ENCODE data around the gene ZNF248. TPM values are rescaled to one million over a fixed set of nuclear protein-coding genes. Genes with fewer than 3 reads are reported as not detected.

ZNF248 gene
- total RNA-seq, 1 experiment from 2014 or later, result 17.6 TPM

DNA sequence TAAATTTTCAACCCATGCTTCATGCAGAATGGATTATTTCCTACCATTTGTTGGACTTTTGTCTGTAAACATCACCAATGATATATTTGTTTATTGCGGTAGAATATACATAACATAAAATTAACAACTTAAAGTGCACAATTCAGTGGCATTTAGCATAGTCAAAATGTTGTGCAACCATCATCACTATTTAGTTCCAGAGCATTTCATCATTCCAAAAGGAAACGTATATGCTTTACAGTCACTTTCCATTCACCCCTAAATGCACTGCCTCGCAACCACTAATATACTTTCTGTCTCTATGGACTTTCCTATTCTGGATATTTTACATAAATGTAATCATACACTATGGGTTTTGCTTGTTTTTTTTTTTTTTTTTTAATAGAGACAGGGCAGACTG, 11.4 kb upstream of the ZNF248 start:
- DNase-seq, result no peak
- TF ChIP-seq, protein P1, sequence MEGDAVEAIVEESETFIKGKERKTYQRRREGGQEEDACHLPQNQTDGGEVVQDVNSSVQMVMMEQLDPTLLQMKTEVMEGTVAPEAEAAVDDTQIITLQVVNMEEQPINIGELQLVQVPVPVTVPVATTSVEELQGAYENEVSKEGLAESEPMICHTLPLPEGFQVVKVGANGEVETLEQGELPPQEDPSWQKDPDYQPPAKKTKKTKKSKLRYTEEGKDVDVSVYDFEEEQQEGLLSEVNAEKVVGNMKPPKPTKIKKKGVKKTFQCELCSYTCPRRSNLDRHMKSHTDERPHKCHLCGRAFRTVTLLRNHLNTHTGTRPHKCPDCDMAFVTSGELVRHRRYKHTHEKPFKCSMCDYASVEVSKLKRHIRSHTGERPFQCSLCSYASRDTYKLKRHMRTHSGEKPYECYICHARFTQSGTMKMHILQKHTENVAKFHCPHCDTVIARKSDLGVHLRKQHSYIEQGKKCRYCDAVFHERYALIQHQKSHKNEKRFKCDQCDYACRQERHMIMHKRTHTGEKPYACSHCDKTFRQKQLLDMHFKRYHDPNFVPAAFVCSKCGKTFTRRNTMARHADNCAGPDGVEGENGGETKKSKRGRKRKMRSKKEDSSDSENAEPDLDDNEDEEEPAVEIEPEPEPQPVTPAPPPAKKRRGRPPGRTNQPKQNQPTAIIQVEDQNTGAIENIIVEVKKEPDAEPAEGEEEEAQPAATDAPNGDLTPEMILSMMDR (IDR thresholded peaks at IDR 0.05; ENCODE audit: insufficient read depth in 1 of 2, low read depth in 1 of 2, low read length in 1 of 2, severe bottlenecking in 1 of 2, unreplicated experiment in 1 of 2), result no peak
- no peak overlapping the region for H3K4me3 Mint-ChIP-seq (ENCODE audit: unreplicated experiment)
- no peak overlapping the region for H3K27ac Mint-ChIP-seq (ENCODE audit: unreplicated experiment)
- H3K27me3 Mint-ChIP-seq (ENCODE audit: insufficient read depth, unreplicated experiment), result no peaks in the 10 kb centered on the region
- H3K4me1 Mint-ChIP-seq (ENCODE audit: low read depth, unreplicated experiment), result no peaks in the 10 kb centered on the region
- no peaks in the 10 kb centered on the region for H3K36me3 Mint-ChIP-seq (ENCODE audit: insufficient read depth, unreplicated experiment)
- Histone ChIP-seq H3K27me3 (replicated peaks; ENCODE audit: control insufficient read depth, insufficient read depth, low read length) (no peaks in the 10 kb centered on the region), H3K4me3 (ENCODE audit: low read depth, low read length) (no peak overlapping the region), H3K36me3 (ENCODE audit: control insufficient read depth, insufficient read depth, low read length) (no peaks in the 10 kb centered on the region), H3K4me1 (no peaks in the 10 kb centered on the region), H3K9me3 (no peaks in the 10 kb centered on the region)
- BruUV-seq (replicated peaks), result no TSS peak
- intact Hi-C loops (cut with micrococcal nuclease; ENCODE audit: unreplicated experiment), result no loop called here
- POLR2A ChIA-PET, result no interaction called here
- CTCF ChIA-PET, result no interaction called here
- H3K9me3 Mint-ChIP-seq (ENCODE audit: unreplicated experiment), result peaks cover 21% of the 10 kb centered on the region

DNA sequence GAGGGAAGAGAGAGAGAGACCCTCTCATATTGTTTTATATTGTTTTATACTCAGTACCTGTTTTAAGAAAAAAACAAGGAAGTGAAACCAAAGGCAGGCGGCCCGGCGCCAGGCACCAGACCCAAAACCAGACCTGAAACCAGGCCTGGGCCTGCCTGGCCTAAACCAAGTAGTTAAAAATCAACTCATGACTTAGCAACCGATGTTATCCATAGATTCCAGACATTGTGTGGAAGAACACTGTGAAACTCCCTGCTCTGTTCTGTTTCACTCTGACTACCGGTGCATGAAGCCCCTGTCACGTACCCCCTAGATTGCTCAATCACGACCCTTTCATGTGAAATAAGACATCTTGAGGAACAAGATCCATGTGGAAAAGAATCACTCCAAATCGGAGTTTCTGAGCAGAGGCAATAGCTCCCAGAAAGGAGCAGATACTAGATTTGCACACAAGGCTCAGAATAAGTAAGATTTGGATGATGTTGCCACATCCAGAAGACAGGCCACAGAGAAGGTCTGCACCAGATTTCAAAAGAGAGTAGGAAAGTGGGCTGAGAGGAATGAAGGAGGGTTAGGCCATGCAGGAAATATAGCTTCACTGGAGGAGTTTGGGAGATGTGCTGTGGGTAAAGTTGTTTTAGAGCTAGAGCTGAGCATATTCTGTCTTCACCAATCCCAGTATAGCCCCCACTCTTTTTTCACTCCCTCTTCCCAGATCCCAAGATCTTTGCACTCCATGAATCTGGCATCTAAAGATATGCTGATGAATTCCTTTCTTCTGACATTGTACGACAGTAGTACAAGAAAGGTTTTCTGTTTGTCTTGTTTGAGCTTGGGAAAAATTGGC, 8.8 kb upstream of the ZNF248 start:
- POLR2A ChIA-PET, result no interaction called here
- Histone ChIP-seq H3K4me1 (no peaks in the 10 kb centered on the region), H3K9me3 (peaks cover 1% of the 10 kb centered on the region; the same call in 1 of the 2 replicates), H3K36me3 (ENCODE audit: control insufficient read depth, insufficient read depth, low read length) (no peaks in the 10 kb centered on the region), H3K27me3 (replicated peaks; ENCODE audit: control insufficient read depth, insufficient read depth, low read length) (no peaks in the 10 kb centered on the region), H3K4me3 (ENCODE audit: low read depth, low read length) (no peak overlapping the region)
- H3K9me3 Mint-ChIP-seq (ENCODE audit: unreplicated experiment), result peaks cover 21% of the 10 kb centered on the region
- intact Hi-C loops (cut with micrococcal nuclease; ENCODE audit: unreplicated experiment), result no loop called here
- TF ChIP-seq, protein P1 (IDR thresholded peaks at IDR 0.05; ENCODE audit: insufficient read depth in 1 of 2, low read depth in 1 of 2, low read length in 1 of 2, severe bottlenecking in 1 of 2, unreplicated experiment in 1 of 2), result no peak
- no TSS peak for BruUV-seq (replicated peaks)
- CTCF ChIA-PET, result no interaction called here
- no peaks in the 10 kb centered on the region for H3K4me1 Mint-ChIP-seq (ENCODE audit: low read depth, unreplicated experiment)
- no peak overlapping the region for H3K4me3 Mint-ChIP-seq (ENCODE audit: unreplicated experiment)
- H3K27ac Mint-ChIP-seq (ENCODE audit: unreplicated experiment), result peak overlapping the region; percentile 15
- H3K27me3 Mint-ChIP-seq (ENCODE audit: insufficient read depth, unreplicated experiment), result no peaks in the 10 kb centered on the region
- H3K36me3 Mint-ChIP-seq (ENCODE audit: insufficient read depth, unreplicated experiment), result no peaks in the 10 kb centered on the region
- DNase-seq, result no peak

DNA sequence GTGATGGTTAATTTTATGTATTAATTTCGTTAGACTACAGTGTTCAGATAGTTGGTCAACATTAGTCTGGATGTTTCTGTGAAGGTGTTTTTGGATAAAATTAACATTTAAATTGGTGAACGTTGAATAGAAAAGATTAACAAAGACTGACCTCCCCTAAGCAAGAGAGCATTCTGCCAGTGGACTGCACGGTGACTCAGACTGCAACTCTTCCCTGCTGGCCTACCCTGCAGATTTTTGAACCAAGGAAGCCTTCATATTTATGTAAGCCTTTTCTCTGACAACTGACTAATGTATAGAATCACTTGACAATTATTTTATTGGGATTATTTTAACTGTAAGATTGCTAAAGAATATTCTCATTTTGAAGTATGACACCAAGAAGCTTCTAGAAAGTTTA, 7.9 kb upstream of the ZNF248 start:
- Histone ChIP-seq H3K27me3 (replicated peaks; ENCODE audit: control insufficient read depth, insufficient read depth, low read length) (no peaks in the 10 kb centered on the region), H3K4me1 (no peaks in the 10 kb centered on the region), H3K9me3 (peaks cover 5% of the 10 kb centered on the region; the same call in 1 of the 2 replicates), H3K36me3 (ENCODE audit: control insufficient read depth, insufficient read depth, low read length) (no peaks in the 10 kb centered on the region), H3K4me3 (ENCODE audit: low read depth, low read length) (no peak overlapping the region)
- Mint-ChIP-seq H3K4me1 (ENCODE audit: low read depth, unreplicated experiment) (no peaks in the 10 kb centered on the region), H3K9me3 (ENCODE audit: unreplicated experiment) (peaks cover 16% of the 10 kb centered on the region), H3K27me3 (ENCODE audit: insufficient read depth, unreplicated experiment) (no peaks in the 10 kb centered on the region), H3K27ac (ENCODE audit: unreplicated experiment) (no peak overlapping the region), H3K4me3 (ENCODE audit: unreplicated experiment) (no peak overlapping the region), H3K36me3 (ENCODE audit: insufficient read depth, unreplicated experiment) (no peaks in the 10 kb centered on the region)
- no peak for DNase-seq
- ChIA-PET CTCF (no interaction called here), POLR2A (no interaction called here)
- BruUV-seq (replicated peaks), result no TSS peak
- intact Hi-C loops (cut with micrococcal nuclease; ENCODE audit: unreplicated experiment), result no loop called here
- TF ChIP-seq, protein P1 (IDR thresholded peaks at IDR 0.05; ENCODE audit: insufficient read depth in 1 of 2, low read depth in 1 of 2, low read length in 1 of 2, severe bottlenecking in 1 of 2, unreplicated experiment in 1 of 2), result no peak

Measured in Caco-2 (cell line).